ENCODE measurements around the gene TRIM45. TPM values are rescaled to one million over a fixed set of nuclear protein-coding genes. Genes with fewer than 3 reads are reported as not detected.
"Not testable (repeated sequence)": the region's sequence is repeated elsewhere in the genome, so short reads cannot be mapped to it uniquely, and the experiment has no call there.

Gene TRIM45
- total RNA-seq, 3 donors from 2014 or later, result 2.0 to 2.9 (median 2.5) TPM

DNA sequence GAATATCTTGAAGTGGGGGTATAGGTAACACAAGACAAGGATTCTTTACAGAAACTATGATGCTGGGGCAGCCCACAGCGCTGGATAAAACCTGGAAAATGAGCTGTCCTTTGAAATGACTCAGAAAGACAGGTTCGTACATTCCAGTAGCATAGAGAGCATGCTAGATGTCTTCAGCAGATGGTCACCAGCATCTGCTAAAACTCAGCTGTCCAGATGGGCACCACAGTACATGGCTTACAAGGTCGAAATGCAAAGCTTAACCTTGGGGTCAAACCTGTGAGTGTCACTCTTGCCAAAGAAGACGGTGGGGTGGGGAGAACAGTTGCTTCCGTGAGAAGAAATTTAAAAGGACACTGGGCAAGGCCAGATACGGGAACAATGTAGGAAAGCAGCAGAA, 41.3 kb upstream of the TRIM45 start:
- no peaks in the 10 kb centered on the region for H3K9me3 ChIP-seq
- no peaks in the 10 kb centered on the region for H3K36me3 ChIP-seq (ENCODE audit: low read depth)
- no peak overlapping the region for H3K4me3 ChIP-seq
- no peak for ATAC-seq
- DNase-seq, result no peak
- peaks cover 3% of the 10 kb centered on the region for H3K4me1 ChIP-seq (ENCODE audit: low read depth)
- intact Hi-C loops (cut with DNase I, micrococcal nuclease), result no loop called here
- TF ChIP-seq, protein P1, sequence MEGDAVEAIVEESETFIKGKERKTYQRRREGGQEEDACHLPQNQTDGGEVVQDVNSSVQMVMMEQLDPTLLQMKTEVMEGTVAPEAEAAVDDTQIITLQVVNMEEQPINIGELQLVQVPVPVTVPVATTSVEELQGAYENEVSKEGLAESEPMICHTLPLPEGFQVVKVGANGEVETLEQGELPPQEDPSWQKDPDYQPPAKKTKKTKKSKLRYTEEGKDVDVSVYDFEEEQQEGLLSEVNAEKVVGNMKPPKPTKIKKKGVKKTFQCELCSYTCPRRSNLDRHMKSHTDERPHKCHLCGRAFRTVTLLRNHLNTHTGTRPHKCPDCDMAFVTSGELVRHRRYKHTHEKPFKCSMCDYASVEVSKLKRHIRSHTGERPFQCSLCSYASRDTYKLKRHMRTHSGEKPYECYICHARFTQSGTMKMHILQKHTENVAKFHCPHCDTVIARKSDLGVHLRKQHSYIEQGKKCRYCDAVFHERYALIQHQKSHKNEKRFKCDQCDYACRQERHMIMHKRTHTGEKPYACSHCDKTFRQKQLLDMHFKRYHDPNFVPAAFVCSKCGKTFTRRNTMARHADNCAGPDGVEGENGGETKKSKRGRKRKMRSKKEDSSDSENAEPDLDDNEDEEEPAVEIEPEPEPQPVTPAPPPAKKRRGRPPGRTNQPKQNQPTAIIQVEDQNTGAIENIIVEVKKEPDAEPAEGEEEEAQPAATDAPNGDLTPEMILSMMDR (IDR thresholded peaks at IDR 0.05), result no peak

DNA sequence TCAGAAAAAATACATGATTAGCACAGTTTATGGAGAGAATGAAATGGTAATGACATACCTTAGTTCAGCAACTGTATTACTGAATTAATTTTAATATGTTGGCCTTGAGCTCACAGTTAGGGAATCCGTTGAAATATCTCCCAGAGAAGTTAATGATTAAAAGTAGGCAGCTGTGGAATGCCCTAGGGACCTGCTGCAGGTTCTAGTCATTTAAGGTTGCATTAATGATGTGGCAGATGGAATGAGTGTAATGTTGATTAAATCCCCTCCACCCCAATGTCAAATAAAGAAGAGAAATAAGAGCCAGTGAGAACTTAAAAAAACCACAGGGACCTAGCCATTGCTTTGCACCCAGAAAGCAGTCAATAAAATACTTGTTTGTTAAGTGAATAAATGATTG, 40.3 kb upstream of the TRIM45 start:
- ATAC-seq (peak; percentile 65), DNase-seq (no peak)

DNA sequence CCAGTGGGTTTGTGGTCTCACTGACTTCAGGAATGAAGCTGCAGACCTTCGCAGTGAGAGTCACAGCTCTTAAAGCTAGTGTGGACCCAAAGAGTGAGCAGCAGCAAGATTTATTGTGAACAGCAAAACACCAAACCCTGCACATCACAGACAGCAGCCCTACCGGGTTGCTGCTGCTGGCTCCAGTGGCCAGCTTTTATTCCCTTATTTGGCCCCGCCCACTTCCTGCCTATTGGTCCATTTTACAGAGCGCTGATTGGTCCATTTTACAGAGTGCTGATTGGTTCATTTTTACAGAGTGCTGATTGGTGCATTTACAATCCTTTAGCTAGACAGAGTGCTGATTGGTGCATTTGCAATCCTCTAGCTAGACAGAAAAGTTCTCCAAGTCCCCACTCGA, 29.8 kb upstream of the TRIM45 start:
- ATAC-seq; H3K4me3 ChIP-seq; H3K9me3 ChIP-seq; intact Hi-C loops (cut with DNase I, micrococcal nuclease); DNase-seq; H3K36me3 ChIP-seq (ENCODE audit: low read depth); H3K4me1 ChIP-seq (ENCODE audit: low read depth): not testable (repeated sequence)

More for the DNA sequence above, 40.3 kb upstream of the TRIM45 start:
- H3K4me3 ChIP-seq, result no peak overlapping the region
- H3K9me3 ChIP-seq, result no peaks in the 10 kb centered on the region
- peaks cover 3% of the 10 kb centered on the region for H3K4me1 ChIP-seq (ENCODE audit: low read depth)
- intact Hi-C loops (cut with DNase I, micrococcal nuclease), result no loop called here
- TF ChIP-seq, protein P1 (IDR thresholded peaks at IDR 0.05), result no peak
- no peaks in the 10 kb centered on the region for H3K36me3 ChIP-seq (ENCODE audit: low read depth)

DNA sequence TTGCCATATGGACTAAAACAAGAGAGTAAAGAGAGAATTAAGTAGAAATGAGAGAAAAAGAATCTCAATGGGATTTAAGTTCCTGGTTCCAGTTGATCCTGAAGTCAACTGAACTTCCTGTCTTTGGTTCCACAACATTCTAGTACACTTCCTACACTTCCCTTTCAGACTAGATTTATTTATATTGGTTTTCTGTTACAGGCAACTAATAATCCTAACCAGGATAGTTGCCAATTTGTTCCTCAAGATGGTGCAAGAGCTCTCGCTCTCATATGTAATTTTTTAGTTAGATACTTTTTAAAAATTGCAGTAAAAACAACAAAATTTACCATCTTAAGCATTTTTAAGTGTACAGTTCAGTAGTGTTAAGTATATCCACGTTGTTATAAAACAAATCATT, 28.8 kb upstream of the TRIM45 start:
- TF ChIP-seq, protein P1 (IDR thresholded peaks at IDR 0.05), result no peak
- no peak for ATAC-seq
- Histone ChIP-seq H3K4me1 (ENCODE audit: low read depth) (no peaks in the 10 kb centered on the region), H3K4me3 (no peak overlapping the region), H3K9me3 (no peaks in the 10 kb centered on the region), H3K36me3 (ENCODE audit: low read depth) (no peaks in the 10 kb centered on the region)
- intact Hi-C loops (cut with DNase I, micrococcal nuclease), result no loop called here
- DNase-seq, result no peak

DNA sequence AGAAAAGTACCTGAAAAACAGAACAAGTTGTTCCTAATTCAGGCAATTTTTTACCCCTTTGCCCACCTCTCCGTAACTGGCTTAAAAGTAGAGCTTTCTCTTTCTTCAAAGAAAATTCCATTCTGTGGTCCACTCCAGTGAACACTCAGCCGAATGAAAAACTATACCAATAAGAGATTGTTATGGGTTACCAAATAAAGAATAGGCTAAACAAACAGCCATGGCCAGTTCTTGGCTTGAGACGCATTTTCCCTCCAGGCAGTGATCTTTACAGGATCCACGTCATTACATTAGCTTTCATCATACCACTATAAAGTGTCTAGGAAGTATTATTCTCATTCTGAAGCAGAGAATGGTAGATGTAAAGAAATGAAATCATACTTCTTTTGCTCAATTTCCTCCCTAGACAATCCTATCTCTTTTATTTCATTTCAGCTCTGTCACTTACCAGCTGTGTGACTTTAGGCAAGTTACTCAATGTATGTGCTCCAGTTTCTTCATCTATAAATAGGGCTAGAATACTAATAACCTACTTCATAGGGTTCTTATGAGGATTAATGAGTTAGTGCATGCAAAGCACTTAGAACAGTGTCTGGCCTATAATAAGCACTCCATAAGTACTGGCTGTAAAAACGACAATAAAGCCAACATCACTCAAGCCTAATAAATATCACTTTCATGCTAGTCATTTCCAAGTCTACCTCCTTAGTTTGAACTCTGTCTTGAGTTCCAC, 26.5 kb upstream of the TRIM45 start:
- ATAC-seq, result no peak
- Histone ChIP-seq H3K36me3 (ENCODE audit: low read depth) (no peaks in the 10 kb centered on the region), H3K4me3 (no peak overlapping the region), H3K4me1 (ENCODE audit: low read depth) (no peaks in the 10 kb centered on the region), H3K9me3 (no peaks in the 10 kb centered on the region)
- intact Hi-C loops (cut with DNase I, micrococcal nuclease), result no loop called here
- TF ChIP-seq, protein P1 (IDR thresholded peaks at IDR 0.05), result no peak
- DNase-seq, result no peak

DNA sequence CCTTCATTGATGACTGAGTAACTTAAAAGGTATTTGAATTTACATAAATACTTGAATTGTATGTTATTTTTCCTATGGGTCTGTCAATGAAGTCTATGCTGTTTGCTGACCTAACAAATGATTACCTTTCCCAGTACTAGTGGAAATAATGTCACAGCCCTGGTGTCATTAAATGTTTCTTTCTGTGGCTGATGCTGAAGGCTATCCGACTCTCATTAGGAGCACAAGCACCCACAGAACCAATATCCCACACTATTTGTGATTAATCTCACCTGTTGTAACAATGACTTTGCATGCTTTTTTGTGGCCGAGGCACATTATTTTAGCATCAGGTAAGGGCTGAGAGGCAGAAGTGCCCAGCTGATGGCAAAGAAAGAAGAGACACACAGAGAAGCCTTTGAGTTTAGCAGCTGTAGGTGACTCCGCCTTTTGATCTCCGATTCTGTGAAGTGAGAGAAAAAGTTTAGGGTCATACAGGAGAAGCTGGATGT, 25.8 kb upstream of the TRIM45 start:
- no peaks in the 10 kb centered on the region for H3K36me3 ChIP-seq (ENCODE audit: low read depth)
- TF ChIP-seq, protein P1 (IDR thresholded peaks at IDR 0.05), result no peak

More for the DNA sequence above, 25.8 kb upstream of the TRIM45 start:
- ATAC-seq, result no peak
- Histone ChIP-seq H3K9me3 (no peaks in the 10 kb centered on the region), H3K4me1 (ENCODE audit: low read depth) (no peaks in the 10 kb centered on the region), H3K4me3 (no peak overlapping the region)
- intact Hi-C loops (cut with DNase I, micrococcal nuclease), result no loop called here
- DNase-seq, result no peak
